Middle frontal gyrus (tissue), 1 donor: ENCODE data around the gene KPNB1.

Experiments
- DNase-seq: peaks from one replicate; pipeline ENCODE4 v3.0.0-alpha.2; 2015; ENCODE audit warnings: low spot score; ENCODE audit errors: extremely low spot score

The KPNB1 gene

DNA sequence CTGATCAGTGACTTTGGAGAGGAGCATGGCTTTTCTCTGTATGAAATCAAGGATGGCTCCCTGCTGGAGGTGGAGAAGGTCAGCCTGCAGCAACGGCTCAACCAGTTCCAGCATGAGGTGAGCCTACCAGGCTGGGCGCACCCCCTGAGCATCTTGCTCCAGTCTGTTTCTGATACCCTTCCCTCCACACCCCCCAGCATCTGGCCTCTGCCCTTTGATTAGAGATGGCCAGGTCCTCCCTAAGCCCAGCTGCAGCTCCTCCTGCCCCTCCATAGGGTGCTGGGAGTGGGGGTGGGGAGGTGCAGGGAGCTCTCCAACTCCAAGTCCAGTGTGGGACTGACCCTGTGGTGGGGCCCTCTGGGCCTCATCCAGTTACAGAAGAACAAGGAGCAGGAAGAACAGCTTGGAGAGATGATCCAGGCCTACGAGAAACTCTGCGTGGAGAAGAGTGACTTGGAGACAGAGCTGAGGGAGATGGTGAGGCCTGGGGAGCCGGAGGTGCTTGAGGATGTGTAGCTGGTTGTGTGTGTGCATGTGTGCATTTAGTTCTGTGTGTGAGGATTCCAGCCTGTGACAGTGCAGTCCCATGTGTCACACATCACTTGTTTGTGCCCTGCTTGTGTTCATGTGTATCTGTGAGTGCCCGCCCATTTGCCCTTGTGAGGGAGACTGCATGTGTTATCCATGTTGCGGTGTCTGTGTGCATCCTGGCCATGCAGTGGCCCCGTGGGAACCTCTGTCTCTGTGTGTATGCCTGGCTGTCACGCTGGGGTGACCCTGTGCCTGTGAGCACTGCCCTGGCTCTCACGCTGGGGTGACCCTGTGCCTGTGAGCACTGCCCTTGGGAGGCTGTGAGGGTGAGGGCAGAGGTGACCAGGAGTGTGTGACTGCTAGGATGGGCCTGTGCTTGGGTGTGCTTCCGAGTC lies 47.3 kb downstream of the KPNB1 start:
- DNase-seq = no peak

DNA sequence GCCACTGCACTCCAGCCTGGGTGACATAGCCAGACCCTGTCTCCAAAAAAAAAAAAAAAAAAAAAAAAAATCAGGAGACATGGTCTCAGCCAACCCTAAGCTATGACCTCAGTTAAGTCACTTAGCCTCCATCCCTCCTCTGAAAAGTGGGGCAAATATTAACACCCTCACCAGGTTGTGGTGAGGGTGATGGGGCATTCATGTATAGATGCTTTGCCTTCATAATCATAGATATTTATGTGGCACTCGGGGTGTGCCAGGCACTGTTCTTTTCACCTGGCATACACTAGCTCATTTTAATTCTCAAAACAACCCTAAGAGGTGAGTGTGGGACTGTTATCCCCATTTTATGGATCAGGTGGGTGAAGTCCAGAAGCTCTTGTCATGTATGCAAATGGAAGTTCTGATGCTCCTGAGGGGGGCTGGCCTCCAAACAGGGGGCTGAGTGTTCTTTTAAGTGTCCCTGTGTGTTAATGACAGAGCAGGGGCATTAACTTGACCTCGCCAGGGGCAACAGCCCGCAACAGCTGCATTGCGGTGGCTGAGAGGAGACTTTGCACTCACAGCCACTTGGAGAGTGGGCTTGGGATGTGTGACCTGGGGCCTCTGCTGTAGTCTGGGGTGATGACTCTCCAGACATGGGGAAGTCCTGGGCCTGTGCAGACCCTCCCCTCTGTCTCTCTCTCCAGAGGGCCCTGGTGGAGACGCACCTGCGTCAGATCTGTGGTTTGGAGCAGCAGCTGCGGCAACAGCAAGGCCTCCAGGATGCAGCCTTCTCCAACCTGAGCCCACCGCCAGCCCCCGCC lies 48.4 kb downstream of the KPNB1 start:
- DNase-seq = no peak

DNA sequence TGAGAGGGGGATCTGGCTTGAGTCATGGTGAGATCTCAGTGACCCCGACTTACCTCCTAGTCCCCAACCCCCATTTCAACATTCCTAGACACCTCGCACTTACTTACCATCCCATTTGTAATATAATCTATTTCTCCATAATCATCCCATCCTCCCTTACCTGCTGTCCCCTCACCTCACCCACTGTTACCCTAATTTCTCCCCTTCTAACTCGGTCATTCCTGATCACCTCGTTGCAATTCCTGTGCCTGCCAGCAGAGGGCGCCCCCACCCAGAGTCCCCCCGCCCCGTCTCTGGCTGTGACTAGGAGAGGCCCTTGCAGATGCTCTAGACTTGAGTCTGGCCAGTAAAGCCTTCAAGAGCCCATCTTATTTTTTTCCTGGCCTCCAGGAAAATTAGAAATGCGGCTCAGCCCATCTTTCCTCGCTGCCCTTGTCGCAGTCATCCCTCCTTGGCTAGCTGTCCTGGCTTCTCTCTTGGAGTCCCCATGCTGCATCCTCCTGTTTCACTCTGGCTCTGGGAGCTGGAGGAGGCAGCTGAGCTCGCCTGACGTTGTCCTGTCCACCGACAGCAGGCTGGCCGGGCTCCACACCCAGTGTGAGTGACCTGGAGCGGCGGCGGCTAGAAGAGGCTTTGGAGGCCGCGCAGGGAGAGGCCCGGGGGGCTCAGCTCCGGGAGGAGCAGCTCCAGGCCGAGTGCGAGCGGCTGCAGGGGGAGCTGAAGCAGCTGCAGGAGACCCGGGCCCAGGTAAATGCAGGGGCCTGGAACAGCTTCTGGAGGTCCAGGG lies 49.2 kb downstream of the KPNB1 start:
- no peak for DNase-seq

DNA sequence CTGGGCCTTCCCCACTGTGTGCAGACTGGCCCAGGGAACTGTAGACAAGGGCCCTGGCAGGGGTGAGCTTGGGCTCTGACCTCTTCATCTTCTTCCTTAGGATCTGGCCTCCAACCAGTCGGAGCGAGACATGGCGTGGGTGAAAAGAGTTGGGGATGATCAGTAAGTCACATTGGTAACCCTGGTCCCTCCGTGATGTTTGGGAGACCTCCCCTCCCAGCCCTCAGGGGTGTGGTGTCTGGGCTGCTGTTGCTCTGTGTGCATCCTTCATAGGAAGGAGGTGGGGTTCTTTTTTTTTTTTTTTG lies 49.8 kb downstream of the KPNB1 start:
- DNase-seq = no peak

DNA sequence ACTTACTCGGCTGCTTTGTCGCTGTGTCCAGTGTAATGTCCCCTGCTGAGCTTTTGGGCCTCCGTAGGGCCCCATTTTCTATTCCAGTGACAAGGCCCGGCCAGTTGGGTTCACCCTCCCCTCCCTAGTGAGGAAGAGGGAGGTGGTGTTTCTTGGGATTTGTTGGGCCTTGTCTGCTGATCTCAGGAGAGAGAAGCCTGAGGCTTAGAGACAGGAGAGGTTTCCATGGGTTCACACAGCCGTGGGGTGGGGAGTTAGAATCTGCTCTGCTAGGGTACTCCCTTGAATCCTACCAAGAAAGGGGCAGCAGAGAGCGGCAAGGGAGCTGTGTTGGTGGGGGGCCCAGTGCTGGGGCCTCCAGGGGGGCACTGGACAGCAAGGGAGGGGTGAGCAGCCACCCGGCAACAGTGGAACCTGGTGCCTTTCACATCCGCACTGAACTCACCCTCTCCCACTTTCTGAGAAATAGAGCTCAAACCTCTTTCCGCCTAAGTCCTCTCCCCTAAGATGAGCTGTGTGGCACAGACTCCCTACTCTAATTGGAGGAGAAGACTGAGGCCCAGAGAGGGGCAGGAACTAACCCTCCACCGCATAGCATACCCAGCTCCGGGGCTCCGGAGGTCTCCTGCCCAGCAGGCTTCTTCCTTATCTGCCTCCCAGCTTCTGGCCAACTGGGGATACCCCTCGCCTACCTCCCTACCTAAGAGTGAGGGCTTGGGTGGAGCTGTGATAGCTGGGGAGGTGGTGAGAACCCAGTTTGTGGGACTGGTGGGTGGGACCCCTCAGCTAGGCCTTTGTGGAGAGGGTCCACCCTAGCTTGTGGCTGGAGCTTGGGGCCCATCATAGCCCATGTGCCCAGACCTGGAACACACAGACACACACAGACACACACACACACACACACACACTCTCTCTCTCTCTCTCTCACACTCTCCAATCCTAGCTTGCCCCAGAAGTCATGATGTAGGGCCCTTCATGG lies 51.0 kb downstream of the KPNB1 start:
- no peak for DNase-seq

DNA sequence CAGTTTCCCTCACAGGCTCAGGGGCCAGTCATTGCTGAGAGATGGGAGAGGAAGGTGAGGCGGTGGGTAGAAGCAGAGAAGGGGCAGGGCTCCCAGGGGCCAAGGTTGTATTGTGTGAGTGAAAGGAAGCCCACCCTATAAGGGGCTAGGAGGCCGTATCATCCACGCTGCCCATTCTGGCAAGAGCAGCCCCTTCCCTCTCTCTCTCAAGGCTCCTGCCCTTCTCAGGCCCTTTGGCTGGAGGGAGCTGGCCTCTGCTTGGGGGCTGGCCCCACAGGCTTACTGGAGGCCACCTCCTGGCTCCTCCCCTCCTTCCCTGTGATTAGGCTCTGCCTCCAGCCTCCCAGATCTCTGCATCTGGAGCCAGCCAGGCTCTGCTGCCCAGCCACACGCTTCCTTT lies 51.9 kb downstream of the KPNB1 start:
- DNase-seq = no peak

DNA sequence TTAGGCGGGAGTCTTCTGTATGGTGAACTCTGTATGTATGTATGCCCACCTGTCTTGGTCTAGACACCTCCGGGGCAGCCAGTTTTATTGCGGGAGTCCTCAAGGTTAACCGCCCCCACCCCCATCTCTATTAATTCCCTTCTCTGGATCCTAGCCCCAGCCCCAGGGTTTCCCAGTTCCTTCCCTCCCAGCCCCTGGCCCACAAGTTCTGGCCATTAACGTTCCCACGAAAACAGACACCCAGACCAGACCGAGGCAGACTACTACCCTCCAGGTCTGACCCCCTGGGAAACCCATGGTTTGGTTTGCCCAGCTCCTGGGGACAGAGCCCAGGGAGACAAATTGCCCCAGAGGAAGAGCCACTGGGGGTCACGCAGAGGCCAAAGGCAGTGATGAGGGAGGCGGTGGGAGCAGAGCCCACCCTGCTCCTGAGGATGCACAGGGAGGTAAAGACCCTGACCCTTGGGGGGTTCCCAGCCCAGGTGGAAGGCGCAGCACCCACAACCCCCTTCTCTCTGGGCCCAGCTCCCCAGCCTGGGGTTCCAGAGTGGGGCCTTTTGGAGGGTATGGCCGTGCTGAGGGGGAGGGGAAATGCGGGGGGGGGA lies 52.8 kb downstream of the KPNB1 start:
- no peak for DNase-seq

DNA sequence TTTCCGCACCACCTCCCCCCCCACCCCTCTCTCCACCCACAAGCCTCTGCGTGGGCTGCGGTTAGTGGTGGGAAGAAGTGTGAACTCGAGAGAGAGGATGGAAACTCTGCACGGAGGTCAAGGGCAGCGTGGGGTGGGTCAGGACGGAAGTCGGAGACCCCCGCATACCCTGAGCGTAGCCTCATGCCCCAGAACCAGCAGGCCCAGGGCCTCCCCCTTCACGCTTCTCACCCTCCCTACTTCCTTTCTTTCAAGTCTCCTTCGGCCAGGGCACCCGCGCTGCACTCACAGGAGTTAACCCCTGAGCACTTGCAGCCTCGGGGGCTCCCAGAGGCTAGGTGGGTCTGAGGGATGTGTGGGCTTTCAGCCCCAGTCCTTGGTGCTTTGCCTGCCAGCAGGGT lies 53.5 kb downstream of the KPNB1 start:
- DNase-seq = no peak

DNA sequence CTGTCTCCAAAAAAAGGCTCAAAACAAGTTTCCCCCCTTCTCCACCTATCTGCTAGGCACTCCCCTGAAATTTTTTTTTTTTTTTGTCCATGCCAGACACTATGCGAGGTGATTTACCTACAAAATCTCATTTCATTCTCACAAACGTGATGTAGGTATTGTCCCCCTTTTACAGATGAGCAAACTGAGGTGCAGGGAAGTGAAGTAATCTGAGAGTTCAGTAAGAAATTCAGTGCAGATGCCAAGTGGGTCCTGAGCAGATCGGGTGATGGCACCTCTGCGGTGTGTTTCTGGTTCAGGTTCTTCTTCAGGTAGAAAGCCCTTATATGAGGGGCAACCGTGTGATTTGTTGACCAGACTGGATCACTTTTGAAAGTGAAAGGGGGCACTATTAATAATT lies 54.0 kb downstream of the KPNB1 start:
- DNase-seq = no peak

DNA sequence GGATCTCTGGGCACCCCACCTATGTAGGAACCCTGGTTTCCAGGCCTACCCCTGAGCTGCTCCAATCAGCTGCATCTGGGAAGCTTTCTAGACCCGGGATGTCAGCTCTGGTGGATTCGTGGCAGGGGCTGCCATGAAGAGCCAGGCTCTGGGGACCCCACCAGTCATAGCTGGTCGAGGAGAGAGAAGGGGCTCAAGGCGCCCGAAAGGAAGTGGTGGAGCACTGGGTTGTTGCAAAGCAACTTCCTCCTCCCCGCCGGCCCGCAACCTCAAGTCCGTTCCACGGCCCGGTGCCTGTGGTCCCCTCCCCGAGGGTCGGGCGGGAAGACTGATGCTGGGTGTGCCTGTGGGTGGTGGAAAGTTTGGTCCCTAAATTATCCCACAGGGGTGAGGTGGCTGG lies 54.4 kb downstream of the KPNB1 start:
- DNase-seq = no peak

DNA sequence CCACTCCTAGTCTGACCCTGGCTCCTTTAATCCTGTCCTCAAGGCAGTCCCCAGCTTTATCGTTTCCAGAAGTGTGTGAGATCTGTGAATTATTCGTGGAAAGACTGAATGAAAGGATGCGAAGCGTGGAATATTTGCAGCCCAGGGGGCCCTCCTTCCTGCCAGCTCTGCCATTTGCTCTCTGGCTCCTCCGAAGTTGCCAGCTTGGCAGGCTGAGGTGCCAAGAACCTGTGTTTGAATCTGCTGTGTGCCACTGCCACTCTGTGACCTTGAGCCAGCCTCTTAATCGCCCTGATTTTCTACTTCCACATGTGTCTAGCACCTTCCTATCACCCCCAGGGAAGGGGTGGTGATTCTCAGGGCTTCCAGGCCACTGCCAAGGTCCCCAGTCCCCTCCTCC lies 55.0 kb downstream of the KPNB1 start:
- no peak for DNase-seq

DNA sequence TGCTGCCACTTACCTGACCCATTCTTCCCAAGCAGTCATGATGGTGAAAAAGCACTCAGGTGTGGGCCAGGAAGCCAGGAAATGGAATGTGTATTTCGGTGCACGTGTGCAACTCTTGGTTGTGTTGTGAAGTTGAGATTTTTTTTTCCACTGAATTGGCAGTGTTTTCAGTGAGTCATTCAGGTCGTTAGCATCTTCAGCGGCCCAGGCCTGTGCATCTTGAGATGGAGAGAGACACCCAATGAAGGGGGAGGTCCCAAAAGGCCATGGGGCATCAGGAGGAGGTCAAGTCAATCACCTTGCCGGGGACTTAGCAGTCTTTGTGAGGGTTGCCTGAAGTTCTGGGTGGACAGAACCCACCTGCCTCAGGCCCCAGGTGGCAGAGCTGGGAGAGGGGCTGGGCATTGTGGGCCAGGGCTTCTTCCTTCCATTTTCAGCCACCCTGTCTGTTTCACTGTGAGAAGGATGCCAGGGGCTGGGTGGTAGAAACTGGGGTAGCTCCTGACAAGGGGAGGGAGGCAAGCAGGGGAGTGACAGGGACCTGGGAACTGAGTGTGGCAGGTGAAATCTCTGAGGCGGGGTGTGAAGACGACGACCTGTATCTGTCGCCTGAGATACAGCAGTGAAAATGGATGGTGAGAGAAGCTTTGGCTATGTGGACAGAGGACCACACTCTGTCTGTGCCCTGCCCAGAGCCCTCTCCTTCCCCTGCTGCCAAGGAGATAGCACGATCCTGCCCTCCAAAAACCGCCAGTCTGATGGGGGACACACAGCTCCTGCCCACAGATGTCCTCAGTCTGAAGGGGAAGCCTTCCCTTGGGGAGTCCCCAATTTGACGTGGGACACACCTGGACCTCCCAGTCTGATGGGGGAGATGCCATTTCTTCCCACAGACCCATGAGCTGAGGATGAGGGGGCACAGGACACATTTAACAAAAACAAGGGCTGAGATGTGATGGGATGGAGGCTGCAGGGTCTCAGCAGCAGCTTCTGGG lies 56.1 kb downstream of the KPNB1 start:
- DNase-seq = no peak

DNA sequence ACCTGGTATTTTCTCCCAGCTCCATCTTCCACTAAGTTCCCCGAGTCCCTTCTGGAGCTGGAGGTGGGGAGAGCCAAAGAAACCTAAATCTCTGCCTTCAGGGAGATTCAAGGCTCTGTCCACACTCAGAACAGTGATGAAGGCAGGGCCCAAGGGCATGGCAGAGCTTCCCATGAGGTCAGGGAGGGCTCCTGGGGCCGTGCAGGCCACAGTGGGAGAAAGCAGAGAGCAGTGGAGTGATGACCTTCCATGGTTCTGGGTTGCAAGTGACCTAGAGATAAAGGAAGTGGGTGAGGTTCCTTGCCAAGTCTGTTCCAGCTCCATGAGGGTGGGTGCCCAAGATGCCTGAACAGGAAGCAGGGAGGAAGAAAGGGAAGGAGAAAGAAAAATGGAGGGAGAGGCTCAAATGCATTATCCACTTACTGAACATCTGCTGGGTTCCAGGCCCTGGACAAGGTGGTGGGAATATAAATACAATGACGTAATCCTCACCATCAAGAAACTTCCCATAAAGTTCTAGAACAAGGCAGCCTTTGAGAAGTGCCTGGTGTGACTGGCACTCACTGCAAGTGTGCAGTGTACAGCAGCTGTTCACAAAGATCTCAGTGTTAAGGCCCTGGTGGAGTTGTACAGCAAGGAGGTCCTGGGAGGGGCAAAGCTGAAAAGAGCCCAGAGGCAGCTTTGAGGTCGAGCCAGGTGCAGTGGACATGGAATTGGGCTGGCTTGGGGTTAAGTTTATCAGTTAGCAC lies 57.5 kb downstream of the KPNB1 start:
- DNase-seq = no peak

DNA sequence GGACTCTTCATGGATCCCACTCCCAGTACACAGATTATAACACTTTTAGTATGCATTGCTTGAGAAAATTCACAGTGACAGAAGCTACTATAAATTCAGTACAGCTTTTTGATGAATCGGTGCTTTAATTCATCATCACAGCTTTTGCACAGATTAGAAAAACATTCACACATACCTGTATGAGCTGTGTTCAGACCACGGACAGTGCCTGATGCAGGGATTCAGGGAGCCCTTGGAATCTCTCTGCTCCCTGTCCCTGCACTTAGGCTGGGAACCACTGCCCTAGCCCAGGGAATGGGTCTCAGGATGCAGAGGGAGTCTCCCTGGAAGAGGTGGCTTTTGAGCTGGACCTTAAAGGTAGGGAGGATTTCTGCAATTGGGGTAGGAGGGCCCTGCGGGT lies 58.2 kb downstream of the KPNB1 start:
- no peak for DNase-seq

DNA sequence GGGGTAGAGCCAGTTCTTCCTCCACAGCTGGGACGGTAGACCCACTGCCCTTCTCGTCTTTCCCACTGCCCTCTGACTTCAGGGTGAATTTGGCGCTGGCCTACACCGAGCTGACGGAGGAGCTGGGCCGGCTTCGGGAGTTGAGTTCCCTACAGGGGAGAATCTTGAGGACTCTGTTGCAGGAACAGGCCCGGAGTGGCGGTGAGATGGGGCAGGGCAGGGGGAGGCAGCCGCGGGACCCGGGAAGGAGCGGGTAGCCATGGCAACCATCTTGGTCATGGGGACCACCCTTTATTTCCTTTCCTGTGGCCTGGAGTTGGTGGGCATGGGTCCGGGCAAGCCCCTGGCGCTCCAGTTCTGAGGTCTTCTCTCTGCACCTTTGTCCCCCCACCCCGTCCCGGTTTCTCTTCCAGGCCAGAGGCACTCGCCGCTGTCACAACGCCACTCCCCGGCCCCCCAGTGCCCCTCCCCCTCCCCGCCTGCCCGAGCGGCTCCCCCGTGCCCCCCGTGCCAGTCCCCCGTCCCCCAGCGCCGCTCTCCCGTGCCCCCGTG lies 58.7 kb downstream of the KPNB1 start:
- no peak for DNase-seq

DNA sequence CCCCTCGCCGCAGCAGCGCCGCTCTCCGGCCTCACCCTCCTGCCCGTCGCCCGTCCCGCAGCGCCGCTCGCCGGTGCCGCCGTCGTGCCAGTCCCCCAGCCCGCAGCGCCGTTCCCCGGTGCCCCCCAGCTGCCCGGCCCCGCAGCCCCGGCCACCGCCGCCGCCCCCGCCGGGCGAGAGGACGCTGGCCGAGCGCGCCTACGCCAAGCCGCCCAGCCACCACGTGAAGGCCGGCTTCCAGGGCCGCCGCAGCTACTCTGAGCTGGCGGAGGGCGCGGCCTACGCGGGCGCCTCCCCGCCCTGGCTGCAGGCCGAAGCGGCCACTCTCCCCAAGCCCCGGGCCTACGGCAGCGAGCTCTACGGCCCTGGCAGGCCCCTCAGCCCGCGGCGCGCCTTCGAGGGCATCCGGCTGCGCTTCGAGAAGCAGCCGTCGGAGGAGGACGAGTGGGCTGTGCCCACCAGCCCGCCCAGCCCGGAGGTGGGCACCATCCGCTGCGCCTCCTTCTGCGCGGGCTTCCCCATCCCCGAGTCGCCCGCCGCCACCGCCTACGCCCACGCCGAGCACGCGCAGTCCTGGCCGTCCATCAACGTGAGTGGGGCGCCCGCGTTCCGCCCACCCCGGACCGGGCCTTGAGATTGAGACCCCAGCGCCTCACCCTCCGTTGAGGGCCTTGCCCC lies 59.3 kb downstream of the KPNB1 start:
- DNase-seq = no peak

DNA sequence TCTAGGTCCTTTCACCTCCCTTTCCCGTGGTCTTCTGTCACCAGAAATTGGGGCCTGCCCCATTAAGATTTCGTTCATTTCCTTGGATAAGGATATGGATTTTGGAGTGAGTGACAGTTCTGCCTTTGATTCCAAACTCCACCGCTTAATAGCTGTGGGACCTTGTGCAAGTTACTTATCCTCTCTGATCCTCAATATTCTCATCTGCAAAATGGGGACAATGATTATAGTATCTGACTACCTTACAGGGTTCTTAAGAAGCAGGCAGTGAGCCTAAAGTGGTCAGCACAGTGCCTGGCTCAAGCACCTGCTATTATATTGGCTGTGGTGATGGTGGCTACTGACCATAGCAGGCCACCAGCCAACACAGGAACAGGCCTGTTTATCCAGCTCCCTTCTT lies 59.9 kb downstream of the KPNB1 start:
- no peak for DNase-seq
